Fibroblast of mammary gland (primary cell): Measurements from ENCODE around the gene LTK.
A peak's percentile ranks its signal among the peaks of the same experiment; 100 is the strongest.

ENCODE experiments used
- DNase-seq: peaks from one replicate; pipeline ENCODE4 v3.0.0-alpha.2; 2010; ENCODE audit warnings: low read depth
- H3K4me3 ChIP-seq: 2 replicates; pipeline ENCODE4 v1.5.1; 2011; ENCODE audit warnings: low read depth, mild to moderate bottlenecking, low read length, moderate library complexity; ENCODE audit not compliant: control insufficient read depth
- TF ChIP-seq, protein P1 (sequence below): conservative IDR thresholded peaks from 2 replicates; pipeline ENCODE4 v1.5.1; 2011; ENCODE audit warnings: low read depth, low read length, inconsistent platforms; ENCODE audit not compliant: control insufficient read depth, insufficient read depth

The LTK gene

GRCh38 chr15:41489641-41490040 lies 24.0 kb downstream of the LTK start:
- TF ChIP-seq, protein P1, sequence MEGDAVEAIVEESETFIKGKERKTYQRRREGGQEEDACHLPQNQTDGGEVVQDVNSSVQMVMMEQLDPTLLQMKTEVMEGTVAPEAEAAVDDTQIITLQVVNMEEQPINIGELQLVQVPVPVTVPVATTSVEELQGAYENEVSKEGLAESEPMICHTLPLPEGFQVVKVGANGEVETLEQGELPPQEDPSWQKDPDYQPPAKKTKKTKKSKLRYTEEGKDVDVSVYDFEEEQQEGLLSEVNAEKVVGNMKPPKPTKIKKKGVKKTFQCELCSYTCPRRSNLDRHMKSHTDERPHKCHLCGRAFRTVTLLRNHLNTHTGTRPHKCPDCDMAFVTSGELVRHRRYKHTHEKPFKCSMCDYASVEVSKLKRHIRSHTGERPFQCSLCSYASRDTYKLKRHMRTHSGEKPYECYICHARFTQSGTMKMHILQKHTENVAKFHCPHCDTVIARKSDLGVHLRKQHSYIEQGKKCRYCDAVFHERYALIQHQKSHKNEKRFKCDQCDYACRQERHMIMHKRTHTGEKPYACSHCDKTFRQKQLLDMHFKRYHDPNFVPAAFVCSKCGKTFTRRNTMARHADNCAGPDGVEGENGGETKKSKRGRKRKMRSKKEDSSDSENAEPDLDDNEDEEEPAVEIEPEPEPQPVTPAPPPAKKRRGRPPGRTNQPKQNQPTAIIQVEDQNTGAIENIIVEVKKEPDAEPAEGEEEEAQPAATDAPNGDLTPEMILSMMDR = no peak
- H3K4me3 ChIP-seq = no peak overlapping the region
- no peak for DNase-seq

DNA sequence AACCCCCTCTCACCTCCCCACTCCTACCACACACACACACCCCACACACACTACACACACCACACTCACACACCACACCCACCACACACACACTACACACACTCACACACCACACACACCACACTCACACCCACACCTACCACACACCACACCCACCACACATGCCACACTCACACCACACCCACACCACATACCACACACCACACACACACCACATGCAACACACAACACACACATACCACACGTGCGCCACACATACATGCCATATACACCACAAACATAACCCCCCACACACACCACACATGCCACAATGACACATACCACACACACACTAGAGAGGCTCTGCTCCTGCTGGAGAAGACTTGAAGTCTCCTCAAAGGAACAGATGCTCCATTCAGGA lies 25.8 kb downstream of the LTK start:
- H3K4me3 ChIP-seq = no peak overlapping the region
- DNase-seq = peak; percentile 18
- TF ChIP-seq, protein P1 = no peak

- H3K4me3 ChIP-seq = no peak overlapping the region
- TF ChIP-seq, protein P1 = no peak
- DNase-seq = no peak
Measured at GRCh38 chr15:41487381-41487780, 26.2 kb downstream of the LTK start.

DNA sequence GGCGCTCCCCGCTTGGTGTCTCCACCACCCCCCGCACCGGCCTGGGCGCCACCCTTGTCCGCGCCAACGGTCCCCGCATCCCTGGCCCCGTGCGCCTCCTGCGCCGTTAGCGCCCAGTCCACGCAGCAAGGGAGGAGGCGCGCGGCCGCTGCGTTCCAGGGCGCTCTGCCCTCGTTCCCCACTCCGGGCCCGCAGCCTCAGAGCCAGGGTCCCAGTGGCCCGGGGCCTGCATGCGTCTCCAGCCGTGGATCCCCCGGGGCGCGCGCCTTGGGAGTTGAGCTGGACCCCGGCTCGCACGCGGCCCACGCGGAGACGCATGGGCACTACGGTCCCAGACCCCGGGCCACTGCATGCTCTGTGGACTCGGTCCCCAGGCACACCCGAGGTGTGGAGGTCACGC lies 27.3 kb downstream of the LTK start:
- no peak overlapping the region for H3K4me3 ChIP-seq
- no peak for DNase-seq
- TF ChIP-seq, protein P1 = no peak

DNA sequence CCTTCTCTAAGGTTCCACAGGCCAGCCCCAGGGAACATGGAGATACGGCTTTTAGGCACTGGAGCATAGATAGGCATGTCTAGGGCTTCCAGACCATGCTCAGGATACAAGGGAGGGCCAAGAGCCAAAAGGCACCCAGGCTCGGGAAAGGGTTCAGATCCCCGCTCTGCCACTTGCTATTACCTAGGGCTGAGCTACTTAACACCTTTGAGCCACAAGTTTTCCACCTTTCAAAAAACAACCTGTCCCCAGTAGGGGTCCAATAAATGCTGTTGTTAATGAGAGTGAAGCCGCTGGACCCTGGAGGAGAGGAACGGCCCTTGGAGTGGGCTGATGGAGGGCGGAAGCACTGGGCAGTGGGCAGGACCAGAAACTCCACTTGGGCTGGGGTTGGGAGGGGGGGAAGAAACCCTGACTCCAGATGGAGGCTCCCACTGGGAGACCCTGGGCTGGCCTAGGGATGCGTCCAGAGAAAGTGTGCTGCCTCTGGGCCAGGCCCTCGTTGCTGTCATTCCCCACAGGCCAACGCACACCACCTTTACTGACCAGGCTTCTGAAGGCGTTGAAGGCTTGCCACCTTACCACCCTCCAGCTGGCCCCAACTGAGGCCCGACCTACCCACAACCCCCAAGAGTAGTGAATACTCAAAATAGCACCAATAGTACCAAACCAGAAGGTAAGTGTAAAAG lies 28.5 kb downstream of the LTK start:
- TF ChIP-seq, protein P1 = no peak
- DNase-seq = no peak
- no peak overlapping the region for H3K4me3 ChIP-seq

DNA sequence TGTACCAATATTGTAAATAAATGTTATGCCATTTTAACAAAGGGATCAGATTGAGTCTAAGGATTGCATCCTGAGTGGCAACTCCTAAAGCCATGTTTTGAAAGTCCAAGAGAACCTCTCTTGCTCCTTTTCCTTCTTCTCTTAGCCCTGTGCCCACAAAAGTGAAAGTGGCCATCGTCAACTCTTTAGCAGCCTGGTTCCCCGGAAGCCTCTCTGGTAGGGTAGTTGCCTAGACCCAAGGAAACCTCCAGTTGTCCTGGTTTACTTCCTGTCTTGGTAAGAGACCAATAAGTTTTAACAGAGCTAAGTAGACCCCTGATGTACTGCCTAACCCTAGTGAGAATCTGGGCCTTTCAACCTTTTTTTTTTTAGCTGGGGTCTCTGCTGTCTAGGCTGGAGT lies 30.1 kb downstream of the LTK start:
- DNase-seq = no peak
- H3K4me3 ChIP-seq = no peak overlapping the region
- TF ChIP-seq, protein P1 = no peak

DNA sequence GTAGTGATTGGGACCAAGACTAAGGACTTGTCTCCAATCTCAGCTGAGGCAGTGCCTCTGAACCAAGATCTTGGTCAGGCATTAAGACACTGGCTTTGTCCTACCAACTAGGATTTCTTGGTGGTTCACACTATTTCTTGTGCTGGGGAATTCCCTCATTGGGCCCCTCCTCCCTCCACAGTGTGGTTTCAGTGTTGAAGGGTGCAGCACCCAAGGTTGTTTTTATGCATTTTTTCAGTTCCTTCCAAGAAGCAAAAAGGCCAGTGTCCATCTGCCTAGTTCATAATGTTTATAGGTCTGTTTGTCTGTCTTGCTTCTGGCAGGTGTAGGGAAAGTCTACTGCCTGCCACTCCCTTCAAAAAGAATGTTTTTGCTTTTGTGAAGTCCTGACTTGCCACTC lies 30.5 kb downstream of the LTK start:
- no peak overlapping the region for H3K4me3 ChIP-seq
- TF ChIP-seq, protein P1 = no peak
- DNase-seq = no peak
